ENCODE measurements around the gene ARSB.

- TF ChIP-seq CTCF (IDR thresholded peaks at IDR 0.05) (no peak), ZFX (IDR thresholded peaks at IDR 0.05; ENCODE audit: borderline replicate concordance) (no peak)
Observed at GRCh38 chr5:78798673-78799029, 186.5 kb downstream of the ARSB start.

Measured in 22Rv1 (cell line).